Measurements from ENCODE around the gene GUCD1.

Gene GUCD1

DNA sequence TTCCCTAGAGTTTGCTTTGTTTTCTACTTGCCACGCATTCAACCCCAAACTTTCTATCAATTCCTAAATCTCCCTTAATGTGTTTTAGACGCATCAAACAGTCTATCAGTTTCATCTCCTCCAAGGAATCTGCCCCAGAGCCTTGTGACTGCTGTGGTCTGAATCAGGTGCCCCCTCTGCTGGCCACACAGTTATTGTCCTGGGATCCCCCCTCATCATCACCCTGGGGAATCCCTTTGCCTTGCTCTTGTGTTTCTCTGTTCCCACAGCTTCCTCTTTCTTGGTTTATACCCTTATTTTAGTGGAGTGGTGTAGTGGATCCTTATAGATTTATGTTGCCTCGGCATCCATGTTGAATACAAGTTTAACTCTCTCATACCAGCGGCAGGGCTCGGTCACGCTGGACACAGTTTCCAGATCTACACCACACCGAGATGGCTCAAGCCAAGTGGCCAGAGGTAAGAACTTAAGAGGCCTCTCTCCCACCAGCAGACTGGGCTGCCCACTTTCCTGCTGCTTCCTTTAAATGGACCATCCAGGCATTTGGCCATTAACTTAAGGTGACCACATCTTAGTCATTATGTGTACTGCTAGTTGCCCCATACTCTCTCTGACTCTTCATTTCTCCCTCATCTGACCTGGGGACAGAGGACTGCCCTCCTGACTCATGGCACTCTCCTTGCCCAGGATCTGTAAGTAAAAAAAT lies 51.6 kb downstream of the GUCD1 start:
- DNase-seq (ENCODE audit: low read depth) = peak; percentile 20

DNA sequence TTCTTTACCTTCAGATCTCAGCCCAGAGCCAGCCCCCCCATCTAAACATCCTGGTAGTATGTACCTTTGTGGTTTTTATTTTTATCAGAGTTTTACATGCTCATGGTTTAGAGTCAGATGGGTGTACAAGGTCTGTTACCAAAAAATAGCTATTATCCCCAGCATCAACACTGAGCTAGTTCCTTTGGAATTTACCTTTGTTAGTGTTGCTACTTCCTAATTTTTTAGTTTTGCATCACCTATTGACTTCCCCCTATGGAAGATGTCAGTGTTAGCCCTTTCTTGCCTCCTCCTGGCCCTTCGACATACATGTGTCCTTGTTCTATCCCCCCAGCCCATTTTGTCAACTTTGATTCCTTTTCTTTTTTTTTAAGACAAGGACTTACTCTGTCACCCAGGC lies 52.4 kb downstream of the GUCD1 start:
- no peak for DNase-seq (ENCODE audit: low read depth)

- no peak for DNase-seq (ENCODE audit: low read depth)
Measured at GRCh38 chr22:24502034-24502433, 52.9 kb downstream of the GUCD1 start.

- no peak for DNase-seq (ENCODE audit: low read depth)
Measured at GRCh38 chr22:24501301-24502005, 53.5 kb downstream of the GUCD1 start.

GRCh38 chr22:24500277-24500820 lies 54.6 kb downstream of the GUCD1 start:
- DNase-seq (ENCODE audit: low read depth) = no peak

GRCh38 chr22:24499706-24500276 lies 55.1 kb downstream of the GUCD1 start:
- DNase-seq (ENCODE audit: low read depth) = no peak

GRCh38 chr22:24498824-24499223 lies 56.1 kb downstream of the GUCD1 start:
- no peak for DNase-seq (ENCODE audit: low read depth)

GRCh38 chr22:24497841-24498258 lies 57.1 kb downstream of the GUCD1 start:
- no peak for DNase-seq (ENCODE audit: low read depth)

DNA sequence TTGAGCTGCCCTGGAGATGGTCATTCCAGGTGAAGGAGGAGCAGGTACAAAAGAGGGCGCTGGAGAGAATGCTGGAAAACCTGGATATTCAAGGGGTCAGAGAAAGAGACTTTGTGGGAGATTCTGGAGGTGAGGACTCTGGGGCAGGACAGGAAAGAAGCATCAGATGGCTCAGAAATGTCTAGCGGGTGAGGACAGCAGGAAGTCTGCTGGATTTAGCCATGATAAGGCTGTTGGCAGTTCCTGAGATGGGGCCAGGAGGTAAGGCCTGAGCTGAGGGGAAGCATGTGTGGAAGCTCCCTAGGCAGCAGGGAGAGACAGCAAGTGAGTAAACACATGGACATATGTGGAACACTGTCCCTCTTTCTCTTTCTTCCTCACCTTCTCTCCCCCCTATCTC lies 58.3 kb downstream of the GUCD1 start:
- DNase-seq (ENCODE audit: low read depth) = no peak

DNA sequence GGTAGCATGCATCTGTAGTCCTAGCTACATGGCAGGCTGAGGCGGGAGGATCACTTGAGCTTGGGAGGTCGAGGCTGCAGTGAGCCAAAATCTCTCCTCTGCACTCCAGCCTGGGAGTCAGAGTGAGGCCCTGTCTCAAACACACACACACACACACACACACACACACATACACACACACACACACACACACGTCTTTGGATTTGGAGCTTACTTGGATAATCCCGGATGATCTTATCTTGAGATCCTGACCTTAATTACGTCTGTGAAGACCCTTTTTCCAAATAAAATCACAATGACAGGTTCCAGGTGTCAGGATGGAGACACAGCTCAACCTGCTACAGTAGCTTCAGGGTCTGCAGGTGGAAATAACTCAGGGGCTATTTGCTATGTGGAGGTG lies 58.7 kb downstream of the GUCD1 start:
- no peak for DNase-seq (ENCODE audit: low read depth)

DNA sequence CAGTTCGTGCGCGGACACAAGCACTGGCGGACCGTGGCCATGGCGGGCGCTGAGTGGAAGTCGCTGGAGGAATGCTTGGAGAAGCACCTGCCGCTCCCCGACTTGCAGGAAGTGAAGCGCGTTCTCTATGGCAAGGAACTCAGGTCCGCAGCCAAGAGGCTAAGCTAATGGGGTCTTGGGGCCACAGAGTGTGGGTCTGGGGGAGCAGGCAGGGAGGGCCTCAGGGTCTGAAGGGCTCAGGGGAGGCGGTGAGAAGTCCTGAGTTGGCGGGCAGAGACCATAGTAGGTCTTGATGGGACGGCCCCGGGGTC lies 59.6 kb downstream of the GUCD1 start:
- DNase-seq (ENCODE audit: low read depth) = no peak

GRCh38 chr22:24494528-24495364 lies 60.2 kb downstream of the GUCD1 start, which contains the start of gene UPB1:
Gene UPB1, plus strand, starts transcription at chr22:24495332. Its CDS starts 72 bp downstream, at chr22:24495404.
- DNase-seq (ENCODE audit: low read depth) = no peak

GRCh38 chr22:24494167-24494527 lies 60.8 kb downstream of the GUCD1 start:
- no peak for DNase-seq (ENCODE audit: low read depth)

DNA sequence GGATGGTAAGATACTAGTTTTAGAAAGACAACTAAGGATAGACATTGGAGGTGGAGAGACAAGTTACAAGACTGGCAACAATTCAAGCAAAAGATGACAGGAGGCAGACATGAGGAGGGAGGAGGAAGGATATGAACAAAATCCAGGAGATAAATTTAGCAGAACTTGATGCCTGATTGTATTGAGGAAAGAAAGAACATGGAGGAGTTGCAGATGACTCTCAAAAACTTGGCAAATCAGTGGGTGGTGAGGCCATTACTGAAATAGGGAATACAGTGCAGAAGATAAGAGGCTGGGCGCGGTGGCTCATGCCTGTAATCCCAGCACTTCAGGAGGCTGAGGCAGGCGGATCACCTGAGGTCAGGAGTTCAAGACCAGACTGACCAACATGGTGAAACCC lies 62.5 kb downstream of the GUCD1 start:
- no peak for DNase-seq (ENCODE audit: low read depth)
